Measurements from ENCODE around the gene YTHDF1. TPM values are rescaled to one million over a fixed set of nuclear protein-coding genes. Genes with fewer than 3 reads are reported as not detected.

YTHDF1 gene
- total RNA-seq, 1 donor from 2014 or later, result 44.0 TPM

DNA sequence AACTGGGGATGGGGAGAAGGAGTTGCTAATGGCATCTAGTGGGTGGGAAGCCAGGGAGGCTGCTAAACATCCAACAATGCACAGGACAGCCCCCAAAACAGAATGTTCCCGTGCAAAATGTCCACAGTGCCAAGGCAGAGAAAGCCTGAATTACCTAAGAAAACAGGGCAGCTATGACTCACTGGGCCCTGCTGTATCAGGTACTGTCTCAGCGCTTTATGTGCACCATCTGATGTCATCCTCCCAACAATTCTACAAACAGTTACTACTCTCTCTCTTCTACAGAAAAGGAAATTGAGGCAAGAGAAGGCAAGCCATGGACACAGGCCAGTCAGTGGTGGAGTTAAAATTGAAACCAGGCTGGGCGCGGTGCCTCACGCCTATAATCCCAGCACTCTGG lies 3.1 kb downstream of the YTHDF1 start:
- DNase-seq (ENCODE audit: extremely low read depth, low read depth, low spot score), result no peak

DNA sequence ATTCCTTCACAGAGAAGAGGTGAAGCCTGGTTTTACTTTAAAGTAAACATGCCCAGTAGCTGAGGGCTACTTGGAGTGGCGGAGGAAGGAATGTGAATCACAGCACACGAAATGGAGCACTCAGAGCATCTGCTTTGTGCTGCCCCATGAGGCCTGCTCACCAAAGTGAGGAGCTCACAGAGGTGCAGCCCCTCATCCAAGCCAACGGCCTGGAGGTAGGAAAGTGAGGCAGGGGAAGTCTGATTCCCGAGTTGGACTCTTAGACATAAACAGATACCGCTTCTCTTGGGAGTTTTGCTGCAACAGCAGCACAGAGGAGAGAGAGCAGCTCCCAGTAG lies 3.6 kb downstream of the YTHDF1 start:
- DNase-seq (ENCODE audit: extremely low read depth, low read depth, low spot score), result no peak

- DNase-seq (ENCODE audit: extremely low read depth, low read depth, low spot score), result no peak
These were observed 5.8 kb downstream of the YTHDF1 start for GRCh38 chr20:63210011-63210605.

- no peak for DNase-seq (ENCODE audit: extremely low read depth, low read depth, low spot score)
These were observed 7.5 kb downstream of the YTHDF1 start for GRCh38 chr20:63208346-63208909.

GRCh38 chr20:63206878-63207277 lies 9.1 kb downstream of the YTHDF1 start:
- DNase-seq (ENCODE audit: extremely low read depth, low read depth, low spot score), result no peak

DNA sequence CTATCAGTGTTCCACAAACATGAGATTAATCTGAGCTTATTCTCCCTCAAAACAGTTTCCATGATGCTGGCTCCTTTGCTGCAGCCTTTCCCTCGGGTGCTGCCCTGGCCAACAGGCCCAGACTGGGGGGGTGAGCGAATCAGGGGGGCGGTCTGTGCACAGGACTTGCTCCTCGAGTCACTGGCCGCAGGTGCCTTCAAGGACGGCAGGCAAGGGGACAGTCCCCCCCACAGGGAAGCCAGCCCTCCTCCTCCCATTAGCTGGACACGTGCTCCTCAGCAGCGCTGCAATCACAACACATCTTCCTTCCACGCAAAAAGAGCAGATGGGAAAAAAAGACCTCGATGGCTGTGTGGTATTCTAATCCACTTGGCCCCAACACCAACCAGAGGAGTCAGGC lies 10.0 kb downstream of the YTHDF1 start:
- no peak for DNase-seq (ENCODE audit: extremely low read depth, low read depth, low spot score)

- DNase-seq (ENCODE audit: extremely low read depth, low read depth, low spot score), result no peak
These were observed 11.6 kb downstream of the YTHDF1 start for GRCh38 chr20:63204362-63204761.

DNA sequence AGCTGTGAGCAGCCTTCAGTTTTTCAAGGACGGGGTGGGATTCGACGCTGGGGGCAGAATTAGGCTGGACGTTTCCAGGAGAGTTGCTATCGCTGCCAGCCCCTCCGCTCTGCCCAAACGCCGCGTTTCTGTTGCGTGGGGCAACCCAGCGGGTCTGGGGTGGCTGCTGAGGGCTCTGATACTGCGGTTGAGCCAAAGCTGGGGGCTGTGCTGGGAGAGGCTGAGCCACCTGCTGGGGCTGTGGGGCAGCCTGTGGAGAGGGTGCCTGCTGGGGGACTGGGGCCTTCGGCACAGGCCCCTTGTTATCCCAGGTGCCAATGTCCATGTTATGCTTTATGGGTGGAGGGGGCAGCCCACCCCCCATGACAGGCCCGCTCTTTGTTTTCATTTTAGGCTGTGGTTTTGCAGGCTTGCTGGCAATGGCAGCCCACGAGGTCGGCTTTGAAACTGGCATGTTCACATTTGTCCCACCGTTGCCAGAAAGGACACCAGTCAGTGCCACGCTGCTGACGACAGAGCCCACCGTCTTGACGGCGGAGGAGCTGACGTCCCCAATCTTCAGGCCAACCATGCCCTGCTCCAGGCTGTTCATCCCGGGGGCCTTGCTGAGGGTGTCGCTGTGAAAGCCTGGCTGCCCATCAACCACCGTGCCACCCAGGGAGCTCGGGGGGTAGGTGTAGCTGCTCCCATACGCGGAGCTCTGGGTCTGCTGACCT lies 13.0 kb downstream of the YTHDF1 start:
- DNase-seq (ENCODE audit: extremely low read depth, low read depth, low spot score), result no peak

- no peak for DNase-seq (ENCODE audit: extremely low read depth, low read depth, low spot score)
These were observed 13.9 kb downstream of the YTHDF1 start for GRCh38 chr20:63202021-63202420.

DNA sequence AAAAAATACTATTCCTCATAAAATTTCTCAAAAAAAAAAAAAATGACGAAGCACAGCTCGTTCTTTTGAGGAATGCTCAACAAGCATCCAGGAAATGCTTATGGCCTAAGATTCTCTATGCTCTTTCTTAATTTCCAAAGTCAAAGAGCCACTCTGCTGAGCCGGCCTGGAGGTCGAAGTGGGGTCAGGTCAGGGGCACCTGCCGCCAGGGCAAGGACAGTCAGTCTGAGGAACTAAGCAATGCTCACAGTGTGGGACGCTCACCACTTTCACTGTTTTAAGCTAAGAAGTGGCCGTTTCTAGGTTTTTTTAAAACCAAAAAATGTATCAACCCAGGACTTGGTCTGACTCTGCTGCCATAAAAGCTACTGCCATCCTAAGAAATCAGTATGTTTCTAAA lies 17.3 kb downstream of the YTHDF1 start:
- no peak for DNase-seq (ENCODE audit: extremely low read depth, low read depth, low spot score)

DNA sequence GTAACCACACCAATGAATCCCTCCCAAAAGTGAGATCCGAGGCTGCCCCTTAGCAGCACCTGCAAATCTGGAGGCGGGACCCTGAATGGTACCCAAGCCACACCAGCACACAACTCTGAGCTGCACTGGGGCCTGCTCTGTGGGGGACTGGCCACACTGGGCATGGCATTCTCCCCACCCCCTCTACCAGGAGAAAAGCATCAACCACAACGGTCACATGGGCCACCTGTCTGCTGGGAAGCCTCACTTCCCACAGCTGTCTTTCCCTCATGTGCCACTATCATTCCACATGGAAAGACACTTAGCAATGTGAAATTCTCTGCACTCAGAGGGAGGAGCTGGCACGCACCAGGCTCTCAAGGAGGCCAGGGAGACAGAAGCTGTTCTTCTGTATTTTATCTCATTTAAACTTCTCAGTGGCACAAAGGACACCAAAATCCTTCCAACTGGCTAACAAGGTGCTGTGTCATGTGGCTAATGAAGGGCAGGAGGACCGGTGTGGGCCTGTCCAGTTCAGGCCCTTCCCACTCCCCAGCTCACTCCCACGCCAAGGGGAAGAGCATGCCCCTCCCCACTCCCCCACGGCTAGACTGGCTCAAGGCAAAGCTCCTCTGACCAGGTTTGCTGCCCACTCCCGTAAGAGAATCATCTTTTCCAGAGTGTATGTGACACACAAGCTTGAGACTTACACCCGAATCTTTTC lies 19.0 kb downstream of the YTHDF1 start:
- no peak for DNase-seq (ENCODE audit: extremely low read depth, low read depth, low spot score)

GRCh38 chr20:63194797-63195173 lies 21.1 kb downstream of the YTHDF1 start:
- no peak for DNase-seq (ENCODE audit: extremely low read depth, low read depth, low spot score)

DNA sequence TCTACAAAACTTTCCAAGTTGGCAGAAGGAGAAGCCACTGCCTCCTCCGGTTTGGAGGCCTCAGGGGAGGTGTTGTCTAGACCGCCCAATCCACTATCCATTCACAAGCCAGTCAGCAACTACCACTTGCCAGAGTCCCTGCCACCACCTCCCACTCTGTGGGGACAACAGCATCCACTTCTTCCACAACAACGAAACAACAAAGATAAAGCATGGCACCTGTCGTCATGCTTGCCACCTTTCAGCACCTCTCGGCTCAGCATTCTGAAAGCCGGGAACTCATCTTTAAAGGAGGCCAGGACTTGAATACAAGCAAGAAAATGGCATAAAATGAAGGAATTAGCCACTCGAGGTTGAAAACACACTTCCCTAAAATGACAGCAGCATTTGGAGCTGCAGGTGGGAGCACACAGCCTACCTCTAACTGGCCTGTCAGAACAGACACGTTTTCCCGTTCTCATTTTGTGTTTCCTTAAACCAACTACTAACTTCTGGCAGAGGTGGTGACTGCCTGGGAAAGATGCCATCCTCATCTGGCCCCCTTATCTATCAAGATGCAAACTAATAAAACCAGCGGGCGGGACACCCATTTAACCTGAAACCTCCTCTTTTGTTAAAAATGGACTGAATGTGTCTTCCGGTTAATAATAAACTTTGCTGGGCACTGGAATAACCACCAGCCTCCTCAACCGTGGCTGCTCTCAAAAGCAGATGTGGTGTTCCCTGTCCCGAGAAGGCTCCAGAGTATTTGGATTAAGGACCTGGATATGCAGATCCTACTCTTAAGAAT lies 21.7 kb downstream of the YTHDF1 start:
- DNase-seq (ENCODE audit: extremely low read depth, low read depth, low spot score), result no peak

GRCh38 chr20:63192721-63193120 lies 23.2 kb downstream of the YTHDF1 start:
- no peak for DNase-seq (ENCODE audit: extremely low read depth, low read depth, low spot score)

GRCh38 chr20:63191400-63191799 lies 24.5 kb downstream of the YTHDF1 start:
- no peak for DNase-seq (ENCODE audit: extremely low read depth, low read depth, low spot score)

GRCh38 chr20:63190828-63191227 lies 25.1 kb downstream of the YTHDF1 start:
- no peak for DNase-seq (ENCODE audit: extremely low read depth, low read depth, low spot score)

DNA sequence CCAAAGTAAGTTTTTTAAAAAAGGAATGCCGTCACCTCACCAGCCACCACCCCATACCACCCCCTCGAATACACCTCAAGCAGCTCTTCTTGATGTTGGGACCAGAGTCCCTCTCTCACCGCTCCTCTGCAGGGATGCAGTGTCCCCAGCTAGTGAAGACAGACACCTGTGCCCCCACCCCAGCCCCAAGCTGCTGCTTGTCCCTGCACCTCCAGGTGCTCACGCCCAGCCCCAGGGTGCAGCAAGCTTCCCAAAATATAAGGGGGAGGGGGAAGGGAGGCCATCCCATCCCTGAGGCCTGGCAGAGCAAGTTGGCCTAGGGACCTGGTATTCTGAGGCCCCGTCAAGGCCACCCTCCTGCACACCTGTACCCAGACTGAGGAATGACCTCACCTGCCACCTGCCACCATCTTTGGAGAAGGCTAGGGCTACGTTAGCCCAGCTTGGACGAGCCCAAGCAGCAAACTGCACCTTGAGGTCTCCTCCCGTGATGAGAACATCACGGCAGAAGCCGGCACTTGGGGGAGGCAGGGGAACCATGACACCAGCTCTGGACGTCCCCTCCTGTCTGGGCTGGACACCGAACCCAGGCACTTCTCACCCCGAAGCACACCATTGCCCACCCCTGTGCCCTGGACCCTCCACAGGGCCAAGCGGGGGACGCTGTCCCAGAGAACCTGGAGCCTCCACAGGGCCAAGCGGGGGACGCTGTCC lies 25.9 kb downstream of the YTHDF1 start:
- DNase-seq (ENCODE audit: extremely low read depth, low read depth, low spot score), result no peak

DNA sequence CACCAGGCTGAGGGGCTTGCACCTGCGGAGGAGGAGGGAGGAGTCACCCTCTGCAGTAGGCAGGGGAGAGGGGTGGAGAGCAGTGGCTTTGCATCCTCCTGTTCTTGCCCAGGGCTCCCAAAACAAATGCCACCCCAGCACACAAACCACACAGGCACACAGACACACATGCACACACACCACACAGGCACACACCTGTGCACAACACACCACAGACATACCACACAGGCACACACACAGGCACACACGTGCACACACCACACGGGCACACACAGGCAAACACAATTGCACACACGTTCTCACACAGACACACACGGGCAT lies 26.6 kb downstream of the YTHDF1 start:
- no peak for DNase-seq (ENCODE audit: extremely low read depth, low read depth, low spot score)

GRCh38 chr20:63188641-63189321 lies 27.1 kb downstream of the YTHDF1 start:
- no peak for DNase-seq (ENCODE audit: extremely low read depth, low read depth, low spot score)

GRCh38 chr20:63188159-63188442 lies 27.8 kb downstream of the YTHDF1 start:
- no peak for DNase-seq (ENCODE audit: extremely low read depth, low read depth, low spot score)

Data from glomerular endothelial cell (primary cell).